GM21825 (cell line): ENCODE measurements around the gene PBX1.

ENCODE experiments used
- ATAC-seq: cut with Tn5 transposase; IDR thresholded peaks from one replicate; pipeline ENCODE4 v1.9.1; 2021; ENCODE audit warnings: mild to moderate bottlenecking, moderate library complexity; ENCODE audit not compliant: unreplicated experiment

PBX1 gene

DNA sequence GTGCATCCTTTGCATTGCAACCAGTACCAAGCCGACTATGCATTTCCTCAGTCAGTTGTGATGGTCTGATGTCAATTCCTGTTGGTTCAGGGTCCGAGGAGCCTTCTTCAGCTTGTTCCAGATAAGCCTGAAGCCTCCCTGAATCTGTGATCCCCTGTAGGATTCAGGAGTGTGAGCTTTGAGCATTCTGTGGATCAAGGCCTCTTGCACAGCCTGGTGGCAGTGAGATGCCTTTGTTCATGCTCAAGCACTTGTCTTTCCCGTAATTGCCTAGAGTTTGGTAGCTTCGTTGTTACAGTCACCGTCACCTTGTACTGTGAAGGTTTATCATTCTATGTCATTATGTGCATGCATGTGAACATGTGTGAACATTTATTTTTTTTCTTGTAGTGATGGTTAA, 103.5 kb downstream of the PBX1 start:
- ATAC-seq: no peak

DNA sequence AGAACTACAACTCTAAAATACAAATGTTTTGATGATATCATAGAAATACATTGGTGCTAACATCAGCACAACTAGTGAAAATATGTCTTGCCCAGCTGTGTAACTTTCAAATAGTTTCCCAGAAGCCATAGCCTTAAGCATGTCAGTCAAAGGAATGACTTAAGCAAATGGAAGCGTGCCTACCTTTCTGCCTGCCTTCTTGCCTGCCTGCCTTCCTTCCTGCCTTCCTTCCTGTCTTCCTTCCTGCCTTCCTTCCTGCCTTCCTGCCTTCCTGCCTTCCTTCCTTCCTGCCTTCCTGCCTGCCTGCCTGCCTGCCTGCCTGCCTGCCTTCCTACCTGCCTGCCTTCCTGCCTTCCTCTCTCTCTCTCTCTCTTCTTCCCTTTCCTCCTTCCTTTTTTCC, 104.0 kb downstream of the PBX1 start:
- ATAC-seq: no peak

DNA sequence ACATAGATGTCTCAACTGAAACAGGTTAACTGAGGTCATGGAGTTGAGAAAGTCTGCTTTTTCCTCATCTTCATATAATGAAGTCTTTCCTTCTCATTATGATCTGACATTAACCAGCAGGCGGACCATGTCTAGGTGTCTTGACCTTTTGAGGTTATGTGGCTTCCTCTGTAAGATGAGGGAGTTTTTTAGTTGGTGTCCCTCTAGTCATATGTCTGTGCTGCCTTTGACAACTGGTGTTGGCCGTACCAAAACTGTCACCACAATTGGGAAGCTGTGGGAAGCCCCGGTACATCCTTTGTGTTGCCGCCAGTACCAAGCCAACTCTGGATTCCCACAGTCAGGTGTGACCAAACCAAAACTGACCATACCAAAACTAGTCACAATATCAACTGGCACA, 105.1 kb downstream of the PBX1 start:
- no peak for ATAC-seq

- ATAC-seq: no peak
Observed at GRCh38 chr1:164667001-164667400, 108.0 kb downstream of the PBX1 start.

- no peak for ATAC-seq
Observed at GRCh38 chr1:164667600-164667999, 108.6 kb downstream of the PBX1 start.

DNA sequence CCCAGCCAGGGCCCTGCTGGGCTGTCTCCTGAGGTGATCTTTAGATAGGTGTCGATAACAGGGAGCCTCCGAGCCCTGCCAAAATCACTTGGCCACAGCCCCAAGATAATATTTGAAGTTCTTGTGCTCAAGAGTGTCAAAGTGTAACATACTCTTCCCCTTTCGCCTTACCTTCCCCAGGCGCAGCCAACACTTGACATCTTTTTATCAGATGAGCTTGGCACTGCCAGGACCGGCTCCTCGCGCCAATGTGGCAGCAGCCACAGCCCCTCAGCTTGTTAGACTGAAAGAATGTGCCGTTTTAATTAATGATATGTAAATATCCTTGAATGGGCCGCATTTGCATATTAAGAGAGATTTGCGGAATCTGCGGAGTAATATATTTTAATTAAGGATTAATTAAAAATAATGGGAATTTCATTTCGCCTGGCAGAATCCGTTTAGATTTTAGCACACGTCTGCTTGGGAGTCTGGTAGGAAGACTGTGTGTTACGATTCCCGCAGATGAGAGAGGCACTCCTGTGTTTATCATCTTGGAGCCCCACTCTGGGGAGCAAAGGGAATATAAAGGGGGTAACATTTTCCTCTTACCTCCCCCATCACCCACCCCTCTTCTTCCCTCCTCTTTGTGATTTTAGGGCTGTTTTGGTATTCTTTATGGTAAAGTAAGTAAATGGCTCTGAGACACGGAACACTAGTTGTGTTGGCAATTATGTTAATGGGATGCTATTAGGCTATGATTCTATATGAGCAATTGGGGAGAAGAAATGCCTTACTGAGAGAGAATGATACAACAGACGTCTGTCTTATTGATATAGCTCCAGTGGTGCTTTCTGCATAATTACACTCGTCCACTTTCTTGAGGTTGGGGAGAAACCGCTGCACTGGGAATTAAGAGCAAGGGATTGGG, 109.8 kb downstream of the PBX1 start:
- ATAC-seq: no peak

DNA sequence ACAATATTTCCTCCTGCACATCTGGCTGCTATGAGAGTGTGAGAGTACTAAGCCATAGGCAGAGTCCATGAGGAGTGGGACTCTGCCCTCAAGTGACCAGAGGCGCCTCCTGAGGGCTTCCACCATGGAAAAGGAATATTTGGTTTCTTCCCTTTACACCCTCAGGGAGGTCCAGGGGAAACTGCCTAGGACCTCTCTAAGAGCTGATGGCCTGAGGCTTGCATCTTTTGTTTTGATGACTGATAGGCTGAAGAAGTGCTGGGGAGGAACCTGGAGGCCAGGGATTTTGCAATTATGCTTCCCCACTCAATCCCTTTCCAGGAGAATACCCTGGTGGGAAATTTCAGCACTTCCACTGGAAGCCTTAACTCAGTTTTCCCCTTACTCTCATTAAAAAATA, 111.0 kb downstream of the PBX1 start:
- ATAC-seq: no peak

DNA sequence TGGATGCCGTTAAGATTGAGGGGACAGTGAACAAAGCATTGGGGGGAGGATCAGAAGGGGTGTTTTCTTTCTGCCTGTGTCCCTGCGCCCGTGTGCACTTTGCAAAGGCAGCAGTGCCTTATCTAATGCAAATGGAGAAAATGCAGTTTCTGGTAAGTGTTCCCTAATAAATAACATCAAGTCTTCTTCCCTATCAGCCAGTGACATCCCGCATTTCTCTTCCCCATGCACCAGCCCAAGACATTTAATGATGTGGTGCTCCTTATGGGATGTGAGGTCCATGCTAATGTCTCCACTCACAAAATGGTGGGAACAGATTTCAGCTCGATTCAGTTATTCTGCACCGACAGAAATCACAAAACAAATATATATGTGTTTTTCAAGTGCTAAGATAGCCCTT, 111.8 kb downstream of the PBX1 start:
- ATAC-seq: no peak

DNA sequence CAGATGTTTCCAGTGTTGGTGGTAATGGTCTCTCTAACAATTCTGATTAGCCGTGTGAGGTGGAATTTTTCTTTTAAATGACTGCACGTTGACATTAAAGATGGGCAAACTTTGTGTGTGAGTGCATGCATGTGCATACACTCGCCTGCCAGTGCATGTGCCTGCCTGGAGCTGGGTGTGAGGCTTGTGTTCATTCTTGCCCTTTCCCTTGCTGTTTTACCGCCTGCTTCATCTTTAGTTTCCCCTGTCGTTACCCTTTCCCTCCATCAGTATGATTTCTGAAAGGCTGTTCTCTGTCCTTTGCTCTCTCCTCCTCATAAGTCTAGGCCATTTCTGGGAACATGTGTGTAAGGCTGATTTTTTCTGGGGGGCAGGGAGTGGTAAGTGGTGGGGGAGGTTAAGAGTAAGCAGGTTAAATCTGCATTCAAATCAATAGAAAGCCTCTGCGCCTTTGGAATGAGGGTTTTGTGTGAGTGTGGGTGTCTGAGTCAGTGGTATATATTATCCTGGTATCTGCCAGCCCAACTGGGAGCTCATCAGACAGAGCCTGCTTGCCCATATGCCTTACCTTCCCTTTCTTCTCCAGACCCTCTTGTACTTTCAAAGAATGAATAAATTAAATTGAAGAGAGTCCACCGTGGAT, 112.5 kb downstream of the PBX1 start:
- ATAC-seq: no peak

- no peak for ATAC-seq
Observed at GRCh38 chr1:164671966-164672571, 113.1 kb downstream of the PBX1 start.

DNA sequence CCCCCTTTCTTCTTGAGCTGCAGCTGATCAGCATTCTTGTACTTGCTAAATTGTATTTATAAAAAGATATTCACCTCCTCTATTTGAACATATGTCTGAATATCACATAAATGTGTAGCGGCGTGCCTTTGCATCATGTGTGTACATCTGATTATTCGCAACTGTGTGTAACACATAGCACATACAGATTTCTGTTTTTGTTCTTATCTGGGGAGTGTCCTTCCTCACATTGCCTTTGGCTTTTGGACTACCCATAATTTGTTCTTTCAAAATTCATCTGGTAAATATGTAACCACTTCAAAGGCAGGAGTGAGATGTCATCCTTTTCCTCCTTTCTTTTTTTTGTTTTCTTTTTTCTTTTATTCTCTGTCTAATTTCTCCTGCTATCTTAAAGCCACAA, 113.6 kb downstream of the PBX1 start:
- ATAC-seq: no peak

GRCh38 chr1:164673584-164674214, 114.7 kb downstream of the PBX1 start:
- no peak for ATAC-seq

DNA sequence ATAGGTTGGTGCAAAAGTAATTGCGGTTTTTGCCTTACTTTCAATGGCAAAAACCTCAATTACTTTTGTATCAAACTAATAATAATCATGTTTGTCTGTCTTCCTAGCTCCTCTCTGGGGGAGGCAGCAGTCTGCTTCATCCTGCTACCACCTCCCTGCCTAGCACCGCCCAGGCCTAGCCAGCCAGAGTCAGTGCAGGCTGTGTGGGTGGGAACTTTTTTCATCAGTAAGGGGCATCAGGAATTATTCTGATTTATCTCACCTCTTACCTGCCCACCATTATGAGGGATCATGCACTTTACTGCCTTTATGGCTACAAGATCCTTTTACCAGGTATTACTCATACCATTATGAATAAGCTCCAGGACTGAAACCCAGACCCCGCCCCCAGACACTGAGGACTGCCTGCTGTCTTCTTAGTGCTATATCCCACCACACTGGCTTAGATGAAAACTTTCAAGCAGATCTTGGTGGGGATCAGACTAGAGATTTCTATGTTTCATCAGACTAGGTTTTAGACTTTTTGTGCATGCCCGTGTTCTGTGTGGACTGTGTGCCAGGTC, 116.4 kb downstream of the PBX1 start:
- no peak for ATAC-seq

- no peak for ATAC-seq
Observed at GRCh38 chr1:164678136-164678700, 119.2 kb downstream of the PBX1 start.

DNA sequence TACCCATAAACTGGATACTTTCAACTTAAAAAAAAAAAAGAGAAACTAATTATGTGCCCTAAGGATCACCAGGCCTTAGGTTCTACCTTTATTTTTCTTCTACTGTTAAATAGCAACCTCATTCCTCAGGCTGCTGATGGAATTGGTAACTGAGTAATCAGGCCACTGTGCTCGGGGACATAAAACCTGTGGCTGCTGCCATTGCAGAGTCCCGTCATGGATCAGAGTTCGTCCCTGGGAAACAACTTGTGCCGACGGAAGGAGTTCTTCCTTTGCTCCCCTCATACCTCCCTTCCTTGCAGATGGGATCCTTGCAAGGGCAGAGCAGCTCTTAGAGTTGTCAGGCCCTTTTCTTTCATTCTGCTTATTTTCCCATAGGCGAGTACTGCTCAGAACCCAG, 123.6 kb downstream of the PBX1 start:
- no peak for ATAC-seq

GRCh38 chr1:164683235-164683634, 124.3 kb downstream of the PBX1 start:
- no peak for ATAC-seq

DNA sequence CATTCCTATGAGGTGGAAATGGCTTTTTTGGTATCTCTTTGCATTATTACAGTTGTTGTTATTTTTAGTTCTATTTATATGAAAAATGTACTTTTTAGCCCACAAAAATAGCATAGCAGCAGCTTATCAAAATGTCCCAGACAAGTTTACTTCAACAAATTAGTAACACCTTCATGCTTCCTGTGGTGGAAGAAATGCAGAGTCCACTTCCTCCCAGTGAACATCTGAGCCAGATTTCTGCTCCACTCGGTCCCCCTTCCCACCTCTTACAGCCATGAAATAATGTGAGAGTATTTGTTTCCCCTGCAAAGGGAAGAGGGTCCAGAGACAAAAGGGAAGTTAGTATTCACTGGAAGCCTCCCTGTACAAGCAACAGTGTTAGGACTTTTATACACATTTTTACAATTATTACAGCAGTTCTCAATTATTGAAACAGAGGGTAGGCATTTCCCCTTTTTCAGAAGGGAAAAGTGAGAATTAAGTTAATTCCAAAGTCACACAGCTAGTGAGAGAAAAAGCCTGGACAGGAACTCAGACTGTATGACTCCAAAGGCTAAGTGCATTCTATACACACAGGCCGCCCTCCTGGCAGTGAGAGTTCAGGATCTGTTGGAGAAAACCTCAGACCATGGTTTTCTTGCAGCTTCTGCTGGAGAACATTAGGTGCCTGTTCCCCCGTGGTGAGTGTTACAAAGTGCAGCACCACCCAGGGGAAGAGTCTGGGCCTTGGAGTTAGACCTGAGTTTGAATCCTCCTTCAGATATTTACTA, 126.5 kb downstream of the PBX1 start:
- ATAC-seq: no peak

GRCh38 chr1:164687777-164688176, 128.8 kb downstream of the PBX1 start:
- ATAC-seq: no peak

GRCh38 chr1:164688791-164689190, 129.8 kb downstream of the PBX1 start:
- ATAC-seq: no peak
